COLO668 (cell line): Measurements from ENCODE around the gene SREBF1.

Experiments used
- DNase-seq: peaks from one replicate; lab custom pipeline; 2025; ENCODE audit not compliant: unreplicated experiment; lab: John Stamatoyannopoulos, UW

Gene SREBF1

GRCh38 chr17:17842111-17842876 is 5.5 kb upstream of the SREBF1 start:
- DNase-seq, result no peak

DNA sequence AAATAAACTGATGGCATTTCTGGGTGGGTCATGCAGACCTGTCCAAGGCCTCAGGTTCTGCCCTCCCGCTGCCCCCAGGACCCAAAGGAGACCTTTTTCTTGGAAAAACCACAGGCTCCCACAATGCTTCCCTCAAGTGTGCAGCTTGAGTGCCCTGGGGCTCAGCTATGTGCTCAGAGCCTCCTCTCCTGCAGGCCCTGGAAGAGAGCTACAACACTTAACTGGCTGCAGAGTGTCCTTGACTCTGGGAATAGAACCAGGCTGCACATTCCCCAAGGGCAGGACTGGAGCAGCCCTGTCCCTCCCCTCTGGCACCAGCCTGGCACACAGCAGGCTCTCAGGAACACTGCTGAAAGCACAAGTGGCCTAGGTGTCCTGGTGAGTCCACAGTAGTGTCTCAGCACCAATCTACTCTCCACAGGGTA is 4.8 kb upstream of the SREBF1 start:
- DNase-seq, result no peak

DNA sequence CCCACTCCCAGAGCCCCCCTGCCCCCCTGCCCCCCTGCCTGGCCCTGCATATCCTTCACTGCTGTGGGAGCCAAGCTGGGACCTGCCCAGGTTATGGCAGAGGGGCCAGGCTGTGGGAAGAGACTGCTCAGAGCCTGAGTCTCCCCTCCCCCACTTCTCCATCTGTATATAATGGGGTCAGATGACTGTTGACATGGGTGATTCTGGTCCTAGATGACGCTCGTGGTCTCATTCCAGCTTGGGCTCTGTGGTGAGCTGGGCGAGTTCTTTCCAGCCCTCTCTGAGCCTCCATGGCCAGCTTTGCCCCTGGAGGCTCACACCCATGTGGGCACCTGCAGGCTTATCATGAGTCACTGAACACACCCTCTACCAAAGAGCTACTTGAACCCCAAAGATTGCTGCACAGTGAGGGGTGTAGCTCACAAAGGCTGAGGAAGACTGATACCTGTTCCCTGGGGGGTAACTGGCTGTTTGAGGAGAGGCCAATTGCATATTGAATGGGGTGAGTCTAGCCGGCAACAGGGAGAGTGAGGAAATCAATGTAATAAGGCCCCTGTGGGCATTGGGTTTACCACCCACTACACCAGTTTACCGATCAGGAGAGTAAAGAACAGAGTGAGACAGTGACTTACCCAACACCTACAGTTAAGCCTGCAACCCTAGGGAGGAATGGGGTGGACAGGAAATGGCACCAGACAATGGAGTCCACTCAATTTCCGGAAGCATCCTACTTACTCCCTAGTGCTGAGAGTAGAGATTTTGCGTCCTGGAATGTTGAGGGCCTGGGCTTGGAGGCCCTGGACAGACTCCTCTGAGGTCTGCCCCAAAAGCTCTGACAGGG is 4.2 kb upstream of the SREBF1 start:
- peak; percentile 36 for DNase-seq

DNA sequence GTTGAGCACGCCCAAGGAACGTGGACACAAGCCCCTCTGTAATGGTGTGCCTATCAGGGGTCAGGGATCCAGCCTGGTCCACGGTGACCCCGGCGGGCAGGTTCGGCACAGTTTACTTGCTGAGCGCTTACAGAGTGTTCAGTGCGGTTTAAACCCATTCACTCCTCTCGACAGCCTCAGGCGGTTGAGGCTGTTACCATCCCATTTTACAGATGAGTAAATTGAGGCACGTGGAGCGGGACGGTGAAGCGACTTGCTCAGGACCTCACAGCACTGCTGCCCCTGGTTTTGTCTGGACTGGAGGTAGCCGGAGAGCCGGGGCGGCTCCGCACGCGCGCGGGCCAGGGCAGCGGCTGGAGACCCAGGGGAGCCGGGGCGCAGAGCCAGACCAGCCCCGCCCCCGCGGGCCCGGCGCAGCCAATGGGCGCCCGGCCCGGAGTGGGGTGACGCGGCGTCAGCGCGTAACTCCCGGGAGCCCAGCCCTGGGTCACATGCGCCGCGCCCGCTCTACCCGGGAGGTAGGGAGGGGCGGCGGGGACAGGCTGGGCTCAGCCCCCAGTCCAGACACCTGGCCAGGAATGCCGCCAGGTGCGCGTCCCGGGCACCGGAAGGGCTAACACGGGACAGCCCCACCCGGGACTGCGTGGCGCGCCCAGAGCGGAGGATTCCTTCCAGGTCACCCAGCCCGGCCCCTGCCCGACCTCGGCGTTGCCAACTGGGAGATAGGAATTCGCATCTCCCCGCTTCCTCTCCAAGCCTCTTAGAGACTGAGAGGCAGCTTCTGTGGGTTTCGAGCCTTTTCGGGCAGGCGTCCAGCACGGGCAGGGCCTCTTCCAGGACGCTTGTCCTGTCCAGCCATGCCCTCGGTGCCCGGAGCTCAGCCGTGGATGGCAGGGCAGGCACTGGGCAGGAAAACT is 3.3 kb upstream of the SREBF1 start:
- DNase-seq, result peak; percentile 95

DNA sequence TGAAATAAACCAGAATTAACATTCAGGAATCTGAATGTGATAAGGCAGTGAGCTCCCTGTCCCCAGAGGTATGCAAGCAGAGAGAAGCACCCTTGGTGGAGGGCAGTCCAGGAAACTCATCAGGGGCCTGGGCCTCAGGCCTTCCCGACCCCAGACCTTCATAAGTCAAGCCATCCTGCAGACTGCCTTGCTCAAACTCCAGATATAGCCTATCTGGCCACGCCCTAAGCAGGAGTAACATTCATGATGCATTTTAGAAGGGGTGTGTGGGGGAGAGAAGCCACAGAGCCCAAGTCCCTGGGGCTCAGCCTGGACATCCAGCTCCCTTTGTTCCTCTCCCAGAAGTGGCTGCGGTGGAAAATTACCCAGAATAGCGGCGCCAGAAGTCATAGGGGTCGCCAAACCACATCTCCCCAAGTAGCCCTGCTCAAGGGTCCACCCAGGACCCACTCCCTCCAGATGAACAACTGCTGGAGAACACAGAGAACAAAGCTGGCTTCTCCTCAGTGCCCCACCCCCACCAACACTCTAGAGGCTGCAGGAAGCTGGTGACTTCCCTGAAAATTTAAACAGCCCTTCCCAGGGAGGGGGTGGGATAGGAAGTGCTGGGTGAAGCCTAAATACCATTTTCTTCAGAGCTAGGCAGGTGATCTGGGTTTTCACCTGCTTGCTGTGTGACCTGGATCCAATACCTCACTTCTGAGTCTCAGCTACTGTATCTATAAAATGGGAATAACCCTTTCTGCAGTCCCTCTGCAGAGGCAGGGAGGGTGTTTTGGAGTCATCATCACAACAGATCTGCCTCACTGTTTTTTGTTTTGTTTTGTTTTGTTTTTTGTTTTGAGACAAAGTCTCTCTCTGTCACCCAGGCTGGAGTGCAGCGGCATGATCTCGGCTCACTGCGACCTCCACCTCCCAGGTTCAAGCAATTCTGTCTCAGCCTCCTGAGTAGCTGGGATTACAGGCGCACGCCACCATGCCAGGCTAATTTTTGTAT is 1.5 kb upstream of the SREBF1 start:
- peak; percentile 70 for DNase-seq

- DNase-seq, result no peak
These were observed 615 bp upstream of the SREBF1 start for GRCh38 chr17:17837380-17837821.

GRCh38 chr17:17836250-17836817 is 452 bp downstream of the SREBF1 start:
- peak; percentile 95 for DNase-seq

- no peak for DNase-seq
These were observed 1.2 kb downstream of the SREBF1 start for GRCh38 chr17:17835415-17836249.

DNA sequence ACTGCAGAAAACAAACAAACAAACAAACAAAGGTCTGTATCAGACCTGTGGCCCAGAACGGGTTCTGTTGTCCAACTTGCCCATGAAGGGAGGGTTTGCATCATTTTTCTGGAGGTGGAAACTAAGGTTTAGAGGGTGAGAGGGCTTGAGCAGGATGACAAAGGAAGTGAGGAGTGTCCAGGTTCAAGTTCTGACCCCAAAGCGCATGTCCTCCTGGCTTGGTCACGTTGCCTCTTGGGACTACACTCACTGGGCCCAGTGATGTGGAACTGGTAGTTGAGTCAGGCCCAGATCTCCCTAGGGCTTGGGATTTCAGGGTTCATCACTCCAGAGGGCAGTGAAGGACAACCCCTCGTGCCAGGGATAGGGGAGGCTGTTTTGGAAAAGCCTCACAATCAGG is 1.8 kb downstream of the SREBF1 start:
- DNase-seq, result no peak

DNA sequence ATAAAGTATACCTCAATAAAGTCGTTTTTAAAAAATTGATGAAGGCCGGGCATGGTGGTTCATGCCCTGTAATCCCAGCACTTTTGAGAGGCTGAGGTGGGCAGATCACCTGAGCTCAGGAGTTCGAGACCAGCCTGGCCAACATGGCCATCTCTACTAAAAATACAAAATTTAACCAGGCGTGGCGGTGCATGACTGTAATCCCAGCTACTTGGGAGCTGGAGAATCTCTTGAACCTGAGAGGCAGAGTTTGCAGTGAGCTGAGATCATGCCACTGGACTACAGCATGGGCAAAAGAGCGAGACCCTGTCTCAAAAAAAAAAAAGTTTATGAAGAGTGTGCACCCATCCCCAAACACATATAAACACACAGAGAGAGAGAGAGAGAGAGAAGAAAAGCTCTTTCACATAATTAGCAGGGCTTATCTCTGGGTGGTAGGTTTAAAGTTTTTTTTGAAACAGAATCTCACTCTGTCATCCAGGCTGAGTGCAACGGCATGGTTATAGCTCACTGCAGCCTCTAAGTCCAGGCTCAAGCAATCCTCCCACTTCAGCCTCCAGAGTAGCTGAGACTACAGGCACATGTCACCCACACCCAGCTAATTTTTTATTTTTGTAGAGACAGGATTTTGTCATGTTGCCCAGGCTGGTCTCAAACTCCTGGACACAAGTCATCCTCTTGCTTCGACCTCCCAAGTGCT is 3.0 kb downstream of the SREBF1 start:
- no peak for DNase-seq

- no peak for DNase-seq
These were observed 4.8 kb downstream of the SREBF1 start for GRCh38 chr17:17832032-17832363.

DNA sequence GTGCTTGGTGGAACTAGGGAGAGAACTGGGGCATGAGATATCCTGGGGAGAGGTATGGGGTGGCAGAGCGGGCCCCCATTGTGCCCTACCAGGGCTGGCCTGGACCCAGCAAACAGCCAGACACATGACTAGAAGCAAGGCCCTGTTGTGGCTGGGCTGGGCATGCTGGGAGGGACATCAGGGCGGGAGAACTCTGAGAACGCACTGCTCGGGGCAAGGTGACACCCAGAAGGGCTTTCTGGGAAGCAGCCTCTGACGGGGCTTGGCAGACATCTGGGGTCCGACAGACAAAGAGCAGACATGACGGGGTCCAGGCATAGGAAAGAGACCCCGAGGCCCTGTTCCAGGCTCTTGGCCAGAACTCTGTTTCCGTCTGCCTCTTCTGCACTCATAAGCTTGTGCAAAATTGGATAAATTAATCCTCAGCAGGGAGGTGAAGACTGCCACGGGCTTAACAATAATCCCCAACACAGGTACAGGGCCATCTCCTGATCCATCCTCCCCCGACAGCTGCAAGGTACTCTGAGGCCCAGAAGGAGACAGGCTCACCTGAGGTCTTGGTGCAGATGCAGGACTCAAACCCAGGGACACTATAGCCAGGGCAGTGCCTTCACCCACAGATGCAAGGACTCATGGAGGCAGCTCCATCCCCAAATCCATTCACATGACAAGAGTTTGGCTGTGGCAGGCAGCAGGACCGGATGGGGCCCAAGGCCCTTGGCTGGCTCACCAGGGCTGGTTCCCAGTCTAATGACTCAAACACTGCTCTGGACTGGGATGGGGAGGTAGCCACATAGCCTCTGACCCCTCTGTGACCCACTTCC is 5.4 kb downstream of the SREBF1 start:
- DNase-seq, result no peak

GRCh38 chr17:17830740-17831207 is 6.0 kb downstream of the SREBF1 start:
- DNase-seq, result no peak

GRCh38 chr17:17830269-17830567 is 6.6 kb downstream of the SREBF1 start:
- no peak for DNase-seq

DNA sequence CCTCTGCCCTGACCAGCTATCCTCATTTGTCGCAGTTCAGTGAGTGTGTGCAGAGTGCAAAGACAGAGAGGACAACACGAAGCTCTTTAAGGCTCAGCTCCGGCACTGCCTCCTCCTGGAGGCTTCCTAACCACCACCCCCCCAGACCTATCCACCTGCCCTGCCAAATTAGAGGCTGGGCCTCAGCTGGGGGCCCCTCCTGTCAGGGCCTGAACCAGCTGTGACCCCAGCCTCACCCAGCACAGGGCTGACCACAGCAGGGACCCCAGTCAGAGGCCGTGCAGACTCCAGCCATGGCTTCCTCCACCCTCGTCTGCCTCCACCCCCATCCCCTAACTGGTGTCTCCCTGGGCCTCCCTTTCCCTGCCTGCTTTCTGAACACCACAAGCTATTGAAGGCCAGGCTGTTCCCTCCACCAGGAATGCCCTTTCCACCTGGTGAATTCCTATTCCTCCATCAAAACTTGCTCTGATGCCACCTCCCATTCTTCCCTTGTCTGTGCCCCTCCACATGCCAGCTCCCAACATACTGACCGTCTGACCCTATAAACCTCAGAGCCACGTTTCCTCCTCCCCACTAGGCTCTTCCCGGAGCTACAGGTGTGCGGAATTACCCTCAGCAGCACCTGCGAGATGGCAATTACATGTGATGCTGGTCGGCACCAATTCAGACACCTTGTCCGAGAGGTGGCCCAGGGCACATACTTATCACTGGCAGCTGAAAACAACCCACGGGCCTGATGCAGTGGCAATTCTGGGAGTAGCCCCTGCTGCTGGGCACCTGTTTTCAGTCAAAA is 8.8 kb downstream of the SREBF1 start:
- peak; percentile 21 for DNase-seq

DNA sequence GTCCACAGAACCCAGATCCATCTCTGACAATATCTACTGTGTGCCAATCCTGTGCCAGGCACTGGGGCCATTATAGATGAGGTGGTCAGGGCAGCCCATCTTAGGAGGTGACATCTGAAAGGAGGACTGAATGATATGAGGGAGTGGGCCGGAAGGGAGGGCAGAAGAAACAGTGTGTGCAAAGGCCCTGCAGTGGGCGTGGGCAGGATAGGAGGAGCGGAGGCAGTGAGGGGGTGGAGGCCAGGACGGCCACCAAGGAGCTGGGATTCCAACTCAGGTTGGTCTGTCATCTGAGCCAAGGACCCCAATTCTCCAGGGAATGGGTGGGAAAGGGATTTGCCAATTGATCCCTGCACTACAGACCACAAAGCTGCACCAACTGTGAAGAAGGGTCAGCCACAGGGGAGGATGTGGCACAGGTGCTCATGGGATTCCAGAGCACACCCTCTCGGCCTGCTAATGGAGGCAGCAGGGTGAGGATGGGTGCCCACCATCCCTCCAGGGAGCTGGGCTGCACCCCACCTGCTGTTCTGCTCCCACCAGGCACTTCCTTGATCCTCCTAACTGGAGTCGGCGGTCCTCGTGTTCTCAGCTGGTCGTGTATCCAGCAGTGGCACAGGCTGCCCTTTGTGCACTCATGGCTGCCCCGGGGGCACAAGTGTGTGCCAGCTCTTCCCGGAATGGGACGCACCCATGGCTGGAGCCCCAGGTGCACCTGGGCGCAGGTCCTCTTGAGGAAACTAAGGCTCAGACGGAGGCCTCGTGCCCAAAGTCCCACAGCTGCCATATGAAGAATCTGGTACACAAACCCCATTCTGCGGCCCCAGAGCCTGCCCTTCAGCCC is 9.6 kb downstream of the SREBF1 start:
- DNase-seq, result no peak
